Neural cell (in vitro differentiated cells): ENCODE measurements around the gene TPST1.

ENCODE experiments used
- EZH2 ChIP-seq: fragments of 200-600, 300-800 bp; shearing (Covaris generic), sonication (generic); IDR thresholded peaks from 2 replicates; pipeline ENCODE4 v1.6.1; 2014; ENCODE audit warnings: antibody characterized with exemption, low read length, borderline replicate concordance, mild to moderate bottlenecking; ENCODE audit not compliant: insufficient read depth, poor library complexity, severe bottlenecking
- MXI1 ChIP-seq: fragments of 450-650 bp; conservative IDR thresholded peaks from 2 replicates; pipeline ENCODE4 v1.6.1; 2014; ENCODE audit warnings: antibody characterized with exemption, mild to moderate bottlenecking; ENCODE audit not compliant: poor library complexity, severe bottlenecking
- RAD21 ChIP-seq: fragments of 450-650 bp; conservative IDR thresholded peaks from 2 replicates; pipeline ENCODE4 v1.6.1; 2014; ENCODE audit warnings: antibody characterized with exemption, mild to moderate bottlenecking, moderate library complexity
- SMC3 ChIP-seq: fragments of 450-650 bp; conservative IDR thresholded peaks from 2 replicates; pipeline ENCODE4 v1.6.1; 2014; ENCODE audit warnings: antibody characterized with exemption, mild to moderate bottlenecking, moderate library complexity; ENCODE audit not compliant: poor library complexity

DNA sequence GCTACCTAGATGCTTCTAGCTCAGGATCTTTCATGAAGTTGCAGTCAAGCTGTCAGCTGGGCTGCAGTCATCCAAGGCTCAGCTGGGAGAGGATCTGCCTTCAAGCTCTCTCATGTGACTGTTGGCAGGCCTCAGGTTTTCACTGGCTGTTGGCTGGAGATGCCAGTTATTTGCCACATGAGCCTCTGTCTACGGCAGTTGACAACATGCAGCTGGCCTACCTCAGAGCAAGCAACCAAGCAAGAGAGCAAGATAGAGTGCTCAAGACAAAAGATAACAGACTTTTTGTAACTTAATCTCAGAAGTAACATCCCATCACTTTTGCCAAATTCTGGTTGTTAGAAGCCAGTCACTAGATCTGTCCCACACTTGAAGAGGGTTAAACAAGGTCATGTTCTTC lies 125.8 kb downstream of the TPST1 start:
- TF ChIP-seq MXI1 (no peak), SMC3 (no peak), RAD21 (no peak), EZH2 (no peak)
